LNCaP clone FGC (cell line): ENCODE results near the gene ZNF221.

Experiments used
- DNase-seq: peaks from one replicate; pipeline ENCODE4 v3.0.0-alpha.2; 2011; ENCODE audit warnings: low read depth
- H3K4me3 ChIP-seq: 2 replicates; pipeline ENCODE4 v1.5.1; 2011; ENCODE audit warnings: mild to moderate bottlenecking, low read depth, low read length, control low read depth
- CTCF ChIP-seq: IDR thresholded peaks from 2 replicates; pipeline ENCODE4 v1.5.1; 2012; ENCODE audit warnings: mild to moderate bottlenecking; ENCODE audit not compliant: control insufficient read depth, insufficient read depth; ENCODE audit errors: extremely low read depth

The ZNF221 gene

DNA sequence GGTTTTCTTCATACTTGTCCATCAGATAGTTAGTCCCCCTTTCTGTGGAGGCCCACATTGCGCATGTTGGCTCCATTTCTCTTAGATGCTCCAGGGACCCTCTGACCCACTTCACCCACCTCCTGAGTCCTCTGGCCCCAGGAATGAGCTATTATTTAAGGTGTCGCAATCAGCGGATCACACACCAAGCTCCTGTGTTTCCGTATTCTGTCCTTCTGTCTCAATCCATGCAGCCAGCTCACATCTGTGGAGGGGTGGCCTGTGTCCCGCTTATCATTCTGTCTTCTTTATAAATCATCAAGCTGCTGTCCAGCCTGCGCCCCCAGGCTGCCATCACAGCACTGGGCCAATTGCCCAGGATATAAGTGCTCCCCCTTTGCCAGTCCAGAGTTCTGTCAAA is 56.4 kb downstream of the ZNF221 start:
- H3K4me3 ChIP-seq: no peak overlapping the region
- DNase-seq: no peak
- no peak for TF ChIP-seq CTCF

- TF ChIP-seq CTCF: no peak
- DNase-seq: no peak
Observed at GRCh38 chr19:44010468-44010867, 59.4 kb downstream of the ZNF221 start.

More at GRCh38 chr19:44010468-44010867, 59.4 kb downstream of the ZNF221 start:
- H3K4me3 ChIP-seq: no peak overlapping the region
